Thymus (tissue), 11 donors: ENCODE results near the gene TMBIM1. TPM values are rescaled to one million over a fixed set of nuclear protein-coding genes. Genes with fewer than 3 reads are reported as not detected.

Source experiments
- DNase-seq, 9 donors: peaks; one replicate each; pipeline ENCODE4 v3.0.0-alpha.2; 2013; ENCODE audit warnings: low spot score in 9 of 9, low read depth in 6 of 9, missing footprints in 1 of 9
- H3K27ac ChIP-seq, 2 donors: one replicate each; pipeline ENCODE4 v1.5.1; 2013; ENCODE audit warnings: control low read depth in 1 of 2, low read depth in 1 of 2, low read length in 1 of 2, mild to moderate bottlenecking in 1 of 2, moderate library complexity in 1 of 2
- H3K27me3 ChIP-seq, 2 donors: one replicate each; pipeline ENCODE4 v1.5.1; 2013; ENCODE audit warnings: low read length in 1 of 2; ENCODE audit not compliant: control insufficient read depth in 2 of 2, insufficient read depth in 1 of 2
- H3K36me3 ChIP-seq, 2 donors: one replicate each; pipeline ENCODE4 v1.5.1; 2013; ENCODE audit warnings: low read length in 1 of 2, mild to moderate bottlenecking in 1 of 2, moderate library complexity in 1 of 2; ENCODE audit not compliant: control insufficient read depth in 2 of 2, insufficient read depth in 2 of 2
- H3K4me1 ChIP-seq, 2 donors: one replicate each; pipeline ENCODE4 v1.5.1; 2013; ENCODE audit warnings: low read length in 2 of 2; ENCODE audit not compliant: control insufficient read depth in 2 of 2, insufficient read depth in 2 of 2
- H3K4me3 ChIP-seq, 2 donors: one replicate each; pipeline ENCODE4 v1.5.1; 2013; ENCODE audit warnings: low read length in 2 of 2, control low read depth in 1 of 2, mild to moderate bottlenecking in 1 of 2
- H3K9me3 ChIP-seq, 2 donors: one replicate each; pipeline ENCODE4 v1.5.1; 2013; ENCODE audit warnings: low read length in 1 of 2, mild to moderate bottlenecking in 1 of 2; ENCODE audit not compliant: control insufficient read depth in 2 of 2, insufficient read depth in 1 of 2
- WGBS: extraction: QIAGEN DNeasy Blood & Tissue Kit; methylation state at CpG from one replicate; pipeline ENCODE4 v1.1.7; 2013; 5-methylcytosine and 5-hydroxymethylcytosine counted together
- polyA plus RNA-seq: library from polyadenylated mRNA; stranded (reverse); fragments of 200-250 nt; gene quantifications from one replicate; pipeline ENCODE4 v1.2.3, GENCODE V29; 2013
- total RNA-seq: library from RNA; stranded (reverse); fragments of 120-200 nt; gene quantifications from one replicate; pipeline ENCODE4 v1.2.4, GENCODE V29; 2013
- donor health status: healthy.

Gene TMBIM1
- total and polyA plus RNA-seq, 2 donors: 44.0 to 56.2 TPM

DNA sequence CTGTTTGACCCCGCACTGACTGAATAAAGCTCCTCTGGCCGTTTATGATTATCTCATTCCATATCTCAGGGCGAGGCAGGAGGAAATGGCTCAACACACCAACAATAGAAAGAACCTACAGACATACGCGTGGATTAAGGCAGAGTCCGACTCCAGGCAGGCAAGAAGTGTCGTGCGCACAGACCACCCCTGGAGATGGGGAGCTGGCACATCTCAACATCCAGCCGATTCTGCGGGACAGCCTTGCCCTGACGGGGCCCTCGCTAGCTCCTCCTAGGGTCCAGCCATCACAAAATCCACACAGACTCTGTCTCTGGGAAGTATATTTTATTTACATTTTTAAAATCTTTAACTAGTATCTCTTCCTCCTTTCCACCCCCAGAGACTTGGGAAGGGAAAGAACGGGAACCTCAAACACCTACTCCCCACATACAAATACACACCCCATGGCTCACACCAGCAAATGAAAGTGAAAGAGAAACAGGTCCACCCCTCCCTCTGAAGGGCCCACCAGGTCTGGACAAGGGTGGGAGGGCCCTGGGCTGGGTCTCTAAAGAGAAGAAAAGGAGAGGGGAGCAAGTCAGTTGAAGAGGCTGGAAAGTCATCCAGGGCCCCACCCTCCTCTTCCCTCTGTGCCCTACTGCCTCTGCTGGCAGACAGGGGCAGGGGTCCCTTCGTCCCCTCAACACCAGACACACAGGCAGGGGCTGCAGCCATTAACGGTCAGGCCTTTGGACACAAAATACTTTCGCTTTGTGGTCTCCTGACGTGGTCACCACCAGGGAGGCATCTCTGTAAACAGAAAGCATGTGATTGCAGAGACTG lies 28.3 kb downstream of the TMBIM1 start:
- Histone ChIP-seq H3K27ac (no peak overlapping the region), H3K36me3 (peaks cover 44 to 45% of the 10 kb centered on the region in 2 donors), H3K9me3 (no peaks in the 10 kb centered on the region), H3K4me1 (peaks cover under 1 to 6% of the 10 kb centered on the region in 2 donors), H3K4me3 (no peak overlapping the region), H3K27me3 (no peaks in the 10 kb centered on the region)
- WGBS: 91% methylated on average over 17 of the region's 17 CpGs
- DNase-seq: peak in 1 of 9 donors; percentile 15

DNA sequence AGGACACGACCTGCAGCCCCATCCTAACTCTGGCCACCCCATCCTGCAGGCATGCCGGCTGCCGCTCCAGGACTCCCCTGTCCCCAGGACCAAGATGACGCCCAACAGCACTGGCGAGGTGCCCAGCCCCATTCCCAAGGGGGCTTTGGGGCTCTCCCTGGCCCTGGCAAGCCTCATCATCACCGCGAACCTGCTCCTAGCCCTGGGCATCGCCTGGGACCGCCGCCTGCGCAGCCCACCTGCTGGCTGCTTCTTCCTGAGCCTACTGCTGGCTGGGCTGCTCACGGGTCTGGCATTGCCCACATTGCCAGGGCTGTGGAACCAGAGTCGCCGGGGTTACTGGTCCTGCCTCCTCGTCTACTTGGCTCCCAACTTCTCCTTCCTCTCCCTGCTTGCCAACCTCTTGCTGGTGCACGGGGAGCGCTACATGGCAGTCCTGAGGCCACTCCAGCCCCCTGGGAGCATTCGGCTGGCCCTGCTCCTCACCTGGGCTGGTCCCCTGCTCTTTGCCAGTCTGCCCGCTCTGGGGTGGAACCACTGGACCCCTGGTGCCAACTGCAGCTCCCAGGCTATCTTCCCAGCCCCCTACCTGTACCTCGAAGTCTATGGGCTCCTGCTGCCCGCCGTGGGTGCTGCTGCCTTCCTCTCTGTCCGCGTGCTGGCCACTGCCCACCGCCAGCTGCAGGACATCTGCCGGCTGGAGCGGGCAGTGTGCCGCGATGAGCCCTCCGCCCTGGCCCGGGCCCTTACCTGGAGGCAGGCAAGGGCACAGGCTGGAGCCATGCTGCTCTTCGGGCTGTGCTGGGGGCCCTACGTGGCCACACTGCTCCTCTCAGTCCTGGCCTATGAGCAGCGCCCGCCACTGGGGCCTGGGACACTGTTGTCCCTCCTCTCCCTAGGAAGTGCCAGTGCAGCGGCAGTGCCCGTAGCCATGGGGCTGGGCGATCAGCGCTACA lies 29.4 kb downstream of the TMBIM1 start:
- no peak overlapping the region for H3K4me3 ChIP-seq
- H3K27ac ChIP-seq: no peak overlapping the region
- H3K4me1 ChIP-seq: peaks cover 0 to 4% of the 10 kb centered on the region in 2 donors
- peaks cover 44 to 45% of the 10 kb centered on the region in 2 donors for H3K36me3 ChIP-seq
- H3K27me3 ChIP-seq: no peaks in the 10 kb centered on the region
- H3K9me3 ChIP-seq: no peaks in the 10 kb centered on the region
- no peak for DNase-seq
- WGBS: 97% methylated on average over 39 of the region's 39 CpGs

DNA sequence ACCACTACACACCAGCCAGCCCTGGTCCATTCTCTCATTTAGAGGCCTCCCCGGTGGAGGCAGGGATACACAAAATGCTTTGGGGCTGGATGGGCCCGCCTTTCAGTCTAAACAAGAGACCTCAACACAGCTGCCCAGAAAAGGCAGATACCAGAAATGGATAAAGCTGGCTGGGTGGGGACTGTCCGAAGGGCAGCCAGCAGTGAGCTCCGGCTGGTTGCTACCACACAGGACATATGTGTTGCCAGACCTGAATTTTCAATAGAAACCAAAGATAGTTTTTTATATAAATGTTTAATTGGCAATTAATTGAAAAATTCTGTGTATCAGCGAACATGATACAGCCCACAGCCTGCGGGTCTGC lies 30.1 kb downstream of the TMBIM1 start:
- Histone ChIP-seq H3K27ac (no peak overlapping the region), H3K27me3 (no peaks in the 10 kb centered on the region), H3K36me3 (peaks cover 39 to 43% of the 10 kb centered on the region in 2 donors), H3K9me3 (no peaks in the 10 kb centered on the region), H3K4me3 (no peak overlapping the region), H3K4me1 (peaks cover 0 to 11% of the 10 kb centered on the region in 2 donors)
- WGBS: 98% methylated on average over 6 of the region's 6 CpGs
- DNase-seq: no peak

DNA sequence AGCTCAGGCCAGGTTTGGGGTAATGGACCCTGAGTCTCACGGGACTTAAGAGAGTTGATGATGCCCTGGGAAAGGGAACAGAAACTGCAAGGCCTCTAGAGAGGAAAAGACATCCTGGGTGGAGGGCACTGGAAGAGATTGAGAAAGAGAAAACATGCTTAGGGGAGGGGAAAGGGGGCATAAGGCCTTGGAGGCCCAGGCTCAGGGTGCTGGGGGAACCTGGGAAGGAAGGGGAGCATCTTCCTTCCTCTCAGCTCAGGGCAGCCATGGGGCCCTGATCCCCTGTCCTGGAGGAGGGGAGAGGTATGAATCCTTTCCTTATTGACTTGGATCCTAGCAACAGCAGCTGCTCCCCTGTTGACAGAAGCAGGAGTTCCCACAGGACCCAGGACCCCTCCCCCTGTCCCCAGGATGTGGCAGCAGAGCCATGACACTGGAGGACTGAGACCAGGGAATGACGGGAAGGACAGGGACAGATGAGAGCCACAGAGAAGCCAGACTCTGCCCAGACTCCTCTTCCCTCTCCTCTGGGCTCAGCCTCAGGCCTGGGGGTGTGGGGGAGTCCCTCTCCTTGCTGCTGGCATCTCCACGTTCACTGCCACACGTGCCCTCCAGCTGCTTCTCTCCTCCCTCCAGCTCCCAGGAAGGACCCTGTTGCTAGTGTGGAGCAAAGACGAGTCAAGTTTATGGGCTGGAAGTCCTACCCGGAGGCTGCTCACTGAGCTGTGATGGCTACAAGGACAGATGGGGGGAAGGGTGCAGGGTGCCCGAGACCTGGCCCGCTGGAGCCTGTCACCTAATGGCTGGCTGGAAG lies 30.7 kb downstream of the TMBIM1 start:
- peaks cover 39 to 42% of the 10 kb centered on the region in 2 donors for H3K36me3 ChIP-seq
- H3K27ac ChIP-seq: no peak overlapping the region
- WGBS: 89% methylated on average over 8 of the region's 8 CpGs
- no peaks in the 10 kb centered on the region for H3K27me3 ChIP-seq
- no peak overlapping the region for H3K4me3 ChIP-seq
- DNase-seq: no peak
- H3K9me3 ChIP-seq: no peaks in the 10 kb centered on the region
- H3K4me1 ChIP-seq: peaks cover 0 to 11% of the 10 kb centered on the region in 2 donors

DNA sequence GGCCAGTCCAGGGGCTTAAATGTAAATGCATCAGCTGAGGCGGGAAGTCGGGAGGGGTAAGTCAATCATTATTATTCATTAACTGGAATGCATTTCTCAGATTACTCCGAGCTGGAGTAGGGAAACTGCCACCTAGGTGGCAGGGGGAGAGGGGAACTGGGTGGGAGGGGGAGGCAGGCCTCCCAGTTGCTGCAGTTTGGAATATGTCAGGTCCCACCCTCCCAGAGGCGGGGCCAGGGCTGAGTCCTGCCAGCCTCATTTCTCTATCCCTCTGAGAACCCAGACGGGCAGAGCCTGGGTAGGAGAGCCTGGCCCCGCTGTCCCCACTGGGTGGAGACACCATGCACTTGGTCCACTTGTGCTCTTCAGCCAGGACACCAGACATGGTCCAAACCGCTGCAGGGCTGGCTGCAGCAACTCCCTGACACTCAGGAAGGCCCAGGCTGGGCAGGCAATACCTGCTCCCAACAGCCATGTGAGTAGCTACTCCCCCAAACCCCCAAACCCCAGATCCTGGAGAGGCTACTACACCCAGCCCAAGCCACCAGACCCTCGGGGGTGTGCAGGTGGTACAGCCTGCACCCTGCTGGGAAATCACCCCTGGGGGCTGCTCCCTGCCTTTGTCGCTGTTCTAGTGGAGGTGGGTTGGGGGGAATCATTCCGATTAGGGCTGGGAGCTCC lies 31.4 kb downstream of the TMBIM1 start, which contains the start of gene GPBAR1:
Gene GPBAR1, plus strand, starts transcription at position 274 of the 681 bp plus-strand sequence. CDS start 1,710 bp downstream, outside the sequence.
- WGBS: 94% methylated on average over 10 of the region's 10 CpGs
- H3K27ac ChIP-seq: no peak within 1 kb of the TSS
- no peak within 1 kb of the TSS for H3K4me3 ChIP-seq
- peaks cover 0 to 11% of the 10 kb centered on the region in 2 donors for H3K4me1 ChIP-seq
- no peaks in the 10 kb centered on the region for H3K27me3 ChIP-seq
- H3K36me3 ChIP-seq: peaks cover 33 to 34% of the 10 kb centered on the region in 2 donors
- H3K9me3 ChIP-seq: no peaks in the 10 kb centered on the region
- DNase-seq: no peak

DNA sequence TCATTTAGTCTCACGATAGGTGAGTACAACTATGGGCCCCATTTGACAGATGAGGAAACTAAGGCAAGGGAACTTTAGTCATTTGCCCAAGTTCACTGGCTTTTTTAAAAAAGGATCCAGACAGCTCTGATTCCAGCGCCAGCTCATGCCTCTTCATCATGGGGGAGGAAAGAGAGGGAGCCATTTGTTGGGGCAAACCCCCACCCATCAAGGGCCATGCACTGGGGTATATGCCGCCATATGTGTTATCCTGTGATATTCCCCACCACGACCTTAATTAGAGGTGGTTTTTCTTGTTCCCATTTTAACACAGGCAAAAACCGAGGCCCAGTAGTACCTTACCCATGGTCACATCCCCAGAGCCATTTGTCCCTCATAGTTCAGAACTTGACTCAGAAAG lies 32.1 kb downstream of the TMBIM1 start:
- Histone ChIP-seq H3K4me3 (no peak overlapping the region), H3K27ac (no peak overlapping the region), H3K36me3 (peaks cover 32 to 33% of the 10 kb centered on the region in 2 donors), H3K9me3 (no peaks in the 10 kb centered on the region), H3K27me3 (no peaks in the 10 kb centered on the region), H3K4me1 (peaks cover 0 to 11% of the 10 kb centered on the region in 2 donors)
- WGBS: 88% methylated on average over 5 of the region's 5 CpGs
- no peak for DNase-seq

DNA sequence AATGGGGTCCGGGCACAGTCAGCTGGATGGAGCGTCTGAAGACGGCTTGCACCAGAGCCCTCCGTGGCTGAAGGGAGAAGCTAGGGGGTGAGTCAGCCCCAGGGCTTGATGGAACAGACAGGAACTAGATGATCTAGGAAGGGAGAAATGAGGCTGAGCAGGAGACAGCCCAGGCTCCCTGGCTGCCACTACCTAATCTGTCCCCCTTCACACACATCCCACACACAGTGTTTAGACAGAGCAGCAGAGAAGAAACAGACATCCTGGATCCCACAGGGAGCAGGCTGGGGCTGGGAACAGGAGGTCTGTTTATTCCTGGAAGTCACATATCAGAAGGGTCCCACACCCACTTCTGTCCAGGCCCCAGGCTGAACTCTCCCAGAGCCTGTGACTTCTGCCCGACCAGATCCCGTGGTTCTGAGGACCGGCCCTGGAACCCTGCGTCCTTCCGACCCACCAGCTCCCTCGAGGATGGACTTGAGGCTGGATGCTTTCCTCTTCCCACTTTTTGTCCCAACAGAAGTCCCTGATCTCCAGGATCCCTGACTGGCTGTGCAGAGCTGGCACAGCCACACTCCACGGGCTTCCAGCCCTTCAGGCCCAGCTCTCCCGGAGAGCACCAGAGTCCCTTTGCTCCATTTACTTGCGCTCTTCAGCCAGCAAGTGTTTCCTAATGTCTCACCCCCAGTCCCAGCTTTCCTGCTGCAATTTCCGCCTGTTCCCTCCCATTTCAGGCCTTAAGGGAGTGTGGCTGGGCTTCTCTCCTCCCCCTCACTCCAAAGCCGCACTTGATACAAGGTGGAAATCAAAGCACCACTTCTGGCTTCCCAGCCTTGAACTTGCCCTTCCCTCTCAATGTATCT lies 33.0 kb downstream of the TMBIM1 start:
- H3K27ac ChIP-seq: peak overlapping the region in 1 of 2 donors; percentile 26
- H3K36me3 ChIP-seq: peaks cover 33% of the 10 kb centered on the region in 2 donors
- WGBS: 94% methylated on average over 15 of the region's 15 CpGs
- DNase-seq: no peak
- H3K27me3 ChIP-seq: no peaks in the 10 kb centered on the region
- H3K9me3 ChIP-seq: no peaks in the 10 kb centered on the region
- no peak overlapping the region for H3K4me3 ChIP-seq
- peaks cover 0 to 9% of the 10 kb centered on the region in 2 donors for H3K4me1 ChIP-seq
